ENCODE results near the gene ADAMTS4.

The ADAMTS4 gene

DNA sequence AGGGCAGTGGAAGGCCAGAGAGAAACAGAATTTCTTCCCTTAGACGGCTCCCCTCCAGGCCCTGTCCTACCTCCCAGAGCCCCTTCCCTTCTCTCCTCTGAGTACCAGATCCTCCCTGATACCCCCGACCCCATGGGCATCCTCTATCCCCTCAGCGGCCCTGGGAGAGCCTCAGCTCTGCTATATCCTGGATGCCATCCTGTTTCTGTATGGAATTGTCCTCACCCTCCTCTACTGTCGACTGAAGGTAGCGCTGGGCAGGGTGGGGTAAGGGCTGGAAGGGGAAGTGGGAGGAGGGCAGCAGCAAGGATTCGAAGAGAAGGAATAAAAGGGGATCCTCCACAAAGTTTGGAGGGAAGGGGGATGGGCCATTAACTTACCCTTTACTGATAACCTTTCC, 19.0 kb upstream of the ADAMTS4 start:
- Mint-ChIP-seq H3K4me3 (no peak overlapping the region), H3K27me3 (ENCODE audit: low read depth, poor library complexity) (peaks cover 7% of the 10 kb centered on the region), H3K4me1 (peaks cover 40% of the 10 kb centered on the region), H3K9me3 (no peaks in the 10 kb centered on the region), H3K27ac (peak overlapping the region; percentile 87), H3K36me3 (ENCODE audit: low read depth) (peaks cover 23% of the 10 kb centered on the region)
- no peak for DNase-seq
- no peak for TF ChIP-seq CTCF (IDR thresholded peaks at IDR 0.05)

DNA sequence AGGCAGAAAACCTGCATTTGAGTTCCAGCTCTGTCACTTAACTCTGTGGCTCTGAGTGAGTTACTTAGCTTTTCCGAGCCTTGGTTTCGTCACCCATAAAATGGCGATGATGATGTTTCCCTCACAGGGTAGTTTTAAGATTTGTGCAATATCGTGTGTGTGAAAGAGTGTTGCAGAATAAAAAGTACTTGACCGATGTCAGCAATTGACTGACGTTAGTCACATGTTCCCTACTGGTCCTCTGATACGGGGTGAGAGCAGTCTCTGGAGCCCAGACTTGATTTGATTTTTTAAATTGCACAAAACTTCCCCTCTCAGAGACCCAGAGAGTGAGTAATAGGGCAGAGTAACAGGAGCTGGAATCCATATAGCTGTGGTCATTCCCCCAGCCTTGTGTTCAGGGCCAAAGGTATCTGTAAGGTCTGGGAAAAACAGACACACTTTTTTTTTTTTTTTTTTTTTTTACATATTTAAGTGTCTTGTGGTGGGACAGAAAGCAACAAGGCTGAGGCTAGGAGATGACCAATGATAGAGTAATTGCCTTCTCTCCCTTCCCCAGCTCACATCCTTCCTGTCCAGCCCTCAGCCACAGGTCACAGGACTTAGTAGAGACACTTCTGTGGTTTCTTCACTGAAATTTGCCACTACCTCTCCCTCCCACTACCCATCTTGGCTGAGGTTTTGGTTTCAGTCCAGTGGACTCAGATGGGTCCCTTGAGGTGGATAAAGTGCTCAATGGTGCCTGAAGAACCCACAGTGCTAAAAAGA, 18.3 kb upstream of the ADAMTS4 start:
- H3K27me3 Mint-ChIP-seq (ENCODE audit: low read depth, poor library complexity), result peaks cover 3% of the 10 kb centered on the region
- no peak for DNase-seq
- no peak for TF ChIP-seq CTCF (IDR thresholded peaks at IDR 0.05)
- H3K27ac Mint-ChIP-seq, result peak overlapping the region; percentile 87
- H3K4me1 Mint-ChIP-seq, result peaks cover 40% of the 10 kb centered on the region
- H3K4me3 Mint-ChIP-seq, result no peak overlapping the region
- peaks cover 28% of the 10 kb centered on the region for H3K36me3 Mint-ChIP-seq (ENCODE audit: low read depth)
- H3K9me3 Mint-ChIP-seq, result no peaks in the 10 kb centered on the region

GRCh38 chr1:161215076-161215475, 16.2 kb upstream of the ADAMTS4 start, which contains the start of gene FCER1G:
FCER1G (plus strand) TSS chr1:161215295; CDS start chr1:161215322, 27 bp downstream.
- no peak for DNase-seq
- TF ChIP-seq CTCF (IDR thresholded peaks at IDR 0.05), result no peak
- H3K27me3 Mint-ChIP-seq (ENCODE audit: low read depth, poor library complexity), result no peaks in the 10 kb centered on the region

GRCh38 chr1:161214369-161214768, 15.5 kb upstream of the ADAMTS4 start:
- peaks cover 56% of the 10 kb centered on the region for H3K36me3 Mint-ChIP-seq (ENCODE audit: low read depth)
- DNase-seq, result no peak
- no peak for TF ChIP-seq CTCF (IDR thresholded peaks at IDR 0.05)
- H3K9me3 Mint-ChIP-seq, result no peaks in the 10 kb centered on the region
- no peak overlapping the region for H3K27ac Mint-ChIP-seq
- H3K4me1 Mint-ChIP-seq, result peaks cover 41% of the 10 kb centered on the region
- H3K27me3 Mint-ChIP-seq (ENCODE audit: low read depth, poor library complexity), result no peaks in the 10 kb centered on the region
- no peak overlapping the region for H3K4me3 Mint-ChIP-seq

More at GRCh38 chr1:161215076-161215475, 16.2 kb upstream of the ADAMTS4 start, which contains the start of gene FCER1G:
- no peak within 1 kb of the TSS for H3K4me3 Mint-ChIP-seq
- peaks cover 40% of the 10 kb centered on the region for H3K4me1 Mint-ChIP-seq
- H3K27ac Mint-ChIP-seq, result no peak within 1 kb of the TSS
- H3K36me3 Mint-ChIP-seq (ENCODE audit: low read depth), result peaks cover 48% of the 10 kb centered on the region
- no peaks in the 10 kb centered on the region for H3K9me3 Mint-ChIP-seq

- TF ChIP-seq CTCF (IDR thresholded peaks at IDR 0.05), result peak; percentile 87
- peak; percentile 83 for DNase-seq
- no peaks in the 10 kb centered on the region for H3K9me3 Mint-ChIP-seq
- H3K27ac Mint-ChIP-seq, result peak overlapping the region; percentile 66
- H3K36me3 Mint-ChIP-seq (ENCODE audit: low read depth), result peaks cover 78% of the 10 kb centered on the region
- H3K4me3 Mint-ChIP-seq, result no peak overlapping the region
- H3K4me1 Mint-ChIP-seq, result peaks cover 19% of the 10 kb centered on the region
- no peaks in the 10 kb centered on the region for H3K27me3 Mint-ChIP-seq (ENCODE audit: low read depth, poor library complexity)
These were observed 11.0 kb upstream of the ADAMTS4 start for GRCh38 chr1:161209790-161210409.
